Inflammatory macrophage treated with lipopolysaccharide for 1 hour (primary cell): ENCODE data around the gene GRIK1.
"Not testable (repeated sequence)": the region's sequence is repeated elsewhere in the genome, so short reads cannot be mapped to it uniquely, and the experiment has no call there.

ENCODE experiments used
- DNase-seq, 2 donors: peaks; one replicate each; pipeline ENCODE4 v3.0.0-alpha.2; 2020 to 2022

Gene GRIK1

GRCh38 chr21:29640080-29640508, 299.7 kb downstream of the GRIK1 start:
- DNase-seq, result peak; percentile 79 to 86

- DNase-seq, result no peak
These were observed 300.3 kb downstream of the GRIK1 start for GRCh38 chr21:29639366-29640079.

GRCh38 chr21:29638761-29639327, 301.0 kb downstream of the GRIK1 start:
- DNase-seq, result peak; percentile 53 to 57

GRCh38 chr21:29638138-29638537, 301.7 kb downstream of the GRIK1 start:
- peak; percentile 13 to 23 for DNase-seq

GRCh38 chr21:29637553-29637952, 302.2 kb downstream of the GRIK1 start:
- no peak for DNase-seq

GRCh38 chr21:29637134-29637533, 302.7 kb downstream of the GRIK1 start:
- no peak for DNase-seq

GRCh38 chr21:29634418-29634817, 305.4 kb downstream of the GRIK1 start:
- DNase-seq, result no peak

GRCh38 chr21:29633756-29634155, 306.0 kb downstream of the GRIK1 start:
- DNase-seq, result no peak

- no peak for DNase-seq
These were observed 309.4 kb downstream of the GRIK1 start for GRCh38 chr21:29630441-29630840.

GRCh38 chr21:29627905-29628304, 311.9 kb downstream of the GRIK1 start:
- no peak for DNase-seq

GRCh38 chr21:29626801-29627470, 312.9 kb downstream of the GRIK1 start:
- DNase-seq, result no peak

- no peak for DNase-seq
These were observed 313.8 kb downstream of the GRIK1 start for GRCh38 chr21:29625990-29626389.

- DNase-seq, result no peak
These were observed 315.0 kb downstream of the GRIK1 start for GRCh38 chr21:29624776-29625175.

- DNase-seq, result no peak
These were observed 318.3 kb downstream of the GRIK1 start for GRCh38 chr21:29621525-29621924.

GRCh38 chr21:29616209-29616751, 323.5 kb downstream of the GRIK1 start:
- no peak for DNase-seq

GRCh38 chr21:29613877-29614276, 325.9 kb downstream of the GRIK1 start:
- no peak for DNase-seq

GRCh38 chr21:29613021-29613420, 326.8 kb downstream of the GRIK1 start:
- DNase-seq, result no peak

GRCh38 chr21:29610779-29611360, 328.9 kb downstream of the GRIK1 start:
- DNase-seq, result no peak

GRCh38 chr21:29606613-29607012, 333.2 kb downstream of the GRIK1 start:
- no peak for DNase-seq

- not testable (repeated sequence) for DNase-seq
These were observed 334.6 kb downstream of the GRIK1 start for GRCh38 chr21:29605219-29605618.

GRCh38 chr21:29604076-29604475, 335.7 kb downstream of the GRIK1 start:
- no peak for DNase-seq

GRCh38 chr21:29601047-29601446, 338.7 kb downstream of the GRIK1 start:
- no peak for DNase-seq

GRCh38 chr21:29586696-29587095, 353.1 kb downstream of the GRIK1 start:
- DNase-seq, result no peak

GRCh38 chr21:29585462-29585861, 354.3 kb downstream of the GRIK1 start:
- no peak for DNase-seq
